SH-SY5Y (cell line): Measurements from ENCODE around the gene INSIG1.

Experiments used
- GATA2 ChIP-seq: IDR thresholded peaks from 2 replicates; pipeline ENCODE4 v1.6.1; 2011; ENCODE audit warnings: mild to moderate bottlenecking, low read depth, low read length
- GATA3 ChIP-seq: IDR thresholded peaks from 2 replicates; pipeline ENCODE4 v1.6.1; 2011; ENCODE audit warnings: low read depth, mild to moderate bottlenecking, low read length, moderate library complexity

GRCh38 chr7:155278921-155279320 is 18.8 kb upstream of the INSIG1 start:
- TF ChIP-seq GATA2 (no peak), GATA3 (no peak)
